Sigmoid colon (tissue), 7 donors: ENCODE measurements around the gene CACNA1D. TPM values are rescaled to one million over a fixed set of nuclear protein-coding genes. Genes with fewer than 3 reads are reported as not detected.

Source experiments
- DNase-seq: peaks from one replicate; pipeline ENCODE4 v3.0.0-alpha.2; 2019
- H3K27ac ChIP-seq, 4 donors: fragments of 200-600 bp; sonication (generic); one replicate each; pipeline ENCODE4 v1.5.1; 2016 to 2019; ENCODE audit warnings: mild to moderate bottlenecking in 1 of 4
- H3K27me3 ChIP-seq, 3 donors: fragments of 200-600 bp; sonication (generic); one replicate each; pipeline ENCODE4 v1.5.1; 2019; ENCODE audit warnings: mild to moderate bottlenecking in 1 of 3
- H3K36me3 ChIP-seq, 4 donors: fragments of 200-600 bp; sonication (generic); one replicate each; pipeline ENCODE4 v1.5.1; 2016 to 2019
- H3K4me1 ChIP-seq, 4 donors: fragments of 200-600 bp; sonication (generic); one replicate each; pipeline ENCODE4 v1.5.1; 2017 to 2019
- H3K4me3 ChIP-seq, 4 donors: fragments of 200-600 bp; sonication (generic); one replicate each; pipeline ENCODE4 v1.5.1; 2017 to 2019; ENCODE audit warnings: mild to moderate bottlenecking in 2 of 4, moderate library complexity in 1 of 4
- H3K9me3 ChIP-seq, 4 donors: fragments of 200-600 bp in 3 of 4; sonication (generic) in 3 of 4; one replicate each; pipeline versions ENCODE4 v1.5.1 to v1.6.1; 2013 to 2019
- CTCF ChIP-seq, 4 experiments: fragments of 450-650 bp in 3 of 4; fragments of 200-600 bp in 1 of 4; IDR thresholded peaks; one replicate each; pipeline ENCODE4 v1.5.1; 2016 to 2019; ENCODE audit warnings: antibody characterized with exemption in 4 of 4, mild to moderate bottlenecking in 3 of 4, moderate library complexity in 2 of 4
- EP300 ChIP-seq, 4 donors: sonication (generic); formaldehyde crosslinking; IDR thresholded peaks; one replicate each; pipeline ENCODE4 v1.6.1; 2017; ENCODE audit warnings: antibody characterized with exemption in 4 of 4
- POLR2A ChIP-seq, 2 donors: fragments of 450-650 bp; IDR thresholded peaks; one replicate each; pipeline ENCODE4 v1.6.1; 2016; ENCODE audit warnings: antibody characterized with exemption in 2 of 2, mild to moderate bottlenecking in 2 of 2, moderate library complexity in 2 of 2
- POLR2AphosphoS5 ChIP-seq, 4 donors: sonication (generic); formaldehyde crosslinking; IDR thresholded peaks; one replicate each; pipeline ENCODE4 v1.6.1; 2017; ENCODE audit warnings: antibody characterized with exemption in 4 of 4
- WGBS, 2 donors: extraction: QIAGEN DNeasy Blood & Tissue Kit; methylation state at CpG; one replicate each; pipeline ENCODE4 v1.1.7; 2013; 5-methylcytosine and 5-hydroxymethylcytosine counted together
- intact Hi-C: fragments of 100-400 bp; cut with DNase I; formaldehyde crosslinking; loops from one replicate; pipeline ENCODE4 v1.15.1; 2023
- polyA plus RNA-seq, 3 donors: library from polyadenylated mRNA; stranded (reverse); fragments of 200-250 nt; gene quantifications; one replicate each; pipeline ENCODE4 v1.2.3, GENCODE V29; 2013
- total RNA-seq, 4 donors: library from RNA; depleted of rRNA; stranded (reverse); fragments of >200 nt; gene quantifications; one replicate each; pipeline ENCODE4 v1.1.0, GENCODE V29; 2016
- donor health status: healthy with polysubstance abuse.
- donor health status: Bipolar disorder and iron deficiency.
- donor health status: healthy.

Gene CACNA1D
- total and polyA plus RNA-seq, 7 donors: 1.2 to 9.7 (median 4.8) TPM

DNA sequence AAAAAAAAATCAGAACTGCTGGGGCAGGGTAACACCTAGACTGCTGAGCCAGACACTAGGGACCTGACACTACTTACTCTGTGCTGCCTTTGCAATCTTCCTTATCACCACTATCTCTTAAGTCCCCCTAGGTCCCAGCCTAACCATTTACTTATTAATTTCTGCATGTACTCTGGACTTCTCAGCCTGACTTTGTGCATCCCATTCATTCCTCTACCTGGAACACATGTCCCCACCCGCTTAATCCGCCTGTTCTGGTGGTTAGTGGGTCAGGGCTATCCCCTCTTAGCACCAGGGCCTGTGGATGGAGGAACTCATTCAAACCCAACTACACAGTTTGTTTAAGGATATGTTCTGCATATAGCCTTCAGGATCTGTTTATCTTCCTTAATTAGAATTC, 5.0 kb upstream of the CACNA1D start:
- H3K9me3 ChIP-seq: no peaks in the 10 kb centered on the region
- no peaks in the 10 kb centered on the region for H3K36me3 ChIP-seq
- H3K27me3 ChIP-seq: peaks cover 0 to 4% (median 0%) of the 10 kb centered on the region in 3 donors
- peaks cover 0 to 10% (median 8%) of the 10 kb centered on the region in 4 donors for H3K4me1 ChIP-seq
- H3K27ac ChIP-seq: no peak overlapping the region
- intact Hi-C loops: no loop called here
- DNase-seq: no peak
- no peak overlapping the region for H3K4me3 ChIP-seq
- no peak for TF ChIP-seq CTCF (IDR thresholded peaks at IDR 0.05)
- TF ChIP-seq EP300 (IDR thresholded peaks at IDR 0.05): no peak
- TF ChIP-seq POLR2A (IDR thresholded peaks at IDR 0.05): no peak
- TF ChIP-seq POLR2AphosphoS5 (IDR thresholded peaks at IDR 0.05): no peak
- WGBS, 2 donors: 64 to 95% methylated on average over 2 of the region's 2 CpGs

GRCh38 chr3:53489787-53490458, 4.5 kb upstream of the CACNA1D start:
- no peak for TF ChIP-seq POLR2A (IDR thresholded peaks at IDR 0.05)
- no peak for TF ChIP-seq EP300 (IDR thresholded peaks at IDR 0.05)
- TF ChIP-seq CTCF (IDR thresholded peaks at IDR 0.05): no peak
- TF ChIP-seq POLR2AphosphoS5 (IDR thresholded peaks at IDR 0.05): no peak
- no peak for DNase-seq
- no peak overlapping the region for H3K27ac ChIP-seq
- 44 to 58% methylated on average over 7 of the region's 7 CpGs for WGBS, 2 donors
- peaks cover 0 to 13% (median 10%) of the 10 kb centered on the region in 4 donors for H3K4me1 ChIP-seq
- no peaks in the 10 kb centered on the region for H3K9me3 ChIP-seq
- no peaks in the 10 kb centered on the region for H3K36me3 ChIP-seq
- peaks cover 0 to 4% (median 0%) of the 10 kb centered on the region in 3 donors for H3K27me3 ChIP-seq
- no peak overlapping the region for H3K4me3 ChIP-seq
- intact Hi-C loops: loop anchor here (5.0 to 10.0 kb wide), 2 partner anchors 217 to 395 kb away; partner anchors contain the start of gene ACTR8

DNA sequence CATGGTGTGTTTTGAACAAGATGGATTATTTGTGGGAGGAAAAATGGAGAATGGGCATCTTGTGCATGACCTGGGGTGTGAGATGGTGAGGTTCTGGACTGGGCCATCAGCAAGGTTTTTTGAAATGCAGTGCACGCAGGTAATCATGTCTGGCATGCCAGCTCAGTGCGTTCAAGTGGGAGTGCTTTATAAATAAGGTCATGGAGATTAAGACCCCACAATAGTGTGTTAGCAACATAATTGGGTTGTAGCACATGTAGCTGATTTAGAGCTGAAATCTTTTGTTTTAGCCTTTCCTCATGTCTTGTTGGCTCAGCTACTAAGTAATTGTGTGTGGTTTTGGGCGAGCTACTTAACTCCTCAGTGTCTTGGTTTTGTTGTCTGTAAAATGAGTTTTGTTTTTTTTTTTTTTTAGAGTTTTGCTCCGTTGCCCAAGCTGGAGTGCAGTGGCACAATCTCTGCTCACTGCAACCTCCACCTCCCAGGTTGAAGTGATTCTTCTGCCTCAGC, 3.9 kb upstream of the CACNA1D start:
- peaks cover 0 to 9% (median 0%) of the 10 kb centered on the region in 3 donors for H3K27me3 ChIP-seq
- intact Hi-C loops: loop anchor here (5.0 to 10.0 kb wide), 2 partner anchors 217 to 394 kb away; partner anchors contain the start of gene ACTR8
- no peak for TF ChIP-seq CTCF (IDR thresholded peaks at IDR 0.05)
- no peak for TF ChIP-seq POLR2A (IDR thresholded peaks at IDR 0.05)
- TF ChIP-seq POLR2AphosphoS5 (IDR thresholded peaks at IDR 0.05): no peak
- no peak for TF ChIP-seq EP300 (IDR thresholded peaks at IDR 0.05)
- no peak for DNase-seq
- peaks cover 0 to 19% (median 16%) of the 10 kb centered on the region in 4 donors for H3K4me1 ChIP-seq
- WGBS, 2 donors: 84 to 89% methylated on average over 4 of the region's 4 CpGs
- no peak overlapping the region for H3K27ac ChIP-seq
- no peaks in the 10 kb centered on the region for H3K36me3 ChIP-seq
- H3K4me3 ChIP-seq: no peak overlapping the region
- H3K9me3 ChIP-seq: no peaks in the 10 kb centered on the region

DNA sequence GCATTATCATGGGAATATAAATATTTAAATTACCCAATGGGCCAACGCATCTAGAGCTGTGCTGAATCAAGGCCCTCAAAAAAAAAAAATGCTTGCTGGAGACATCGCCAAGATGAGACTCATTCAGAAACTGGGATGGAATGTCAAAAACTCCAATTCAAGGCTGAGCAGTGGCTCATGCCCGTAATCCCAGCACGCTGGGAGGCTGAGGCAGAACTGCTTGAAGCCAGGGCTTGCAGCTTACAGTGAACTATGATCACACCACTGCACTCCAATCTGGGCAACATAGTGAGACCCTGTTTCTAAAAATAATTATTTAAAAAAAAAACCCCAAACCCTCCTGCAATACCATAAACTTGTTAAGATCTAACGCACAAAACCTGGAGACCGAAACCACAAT, 3.1 kb upstream of the CACNA1D start:
- WGBS, 2 donors: 81 to 88% methylated on average over 6 of the region's 6 CpGs
- Histone ChIP-seq H3K27me3 (peaks cover 0 to 12% (median 0%) of the 10 kb centered on the region in 3 donors), H3K9me3 (no peaks in the 10 kb centered on the region), H3K27ac (no peak overlapping the region), H3K4me1 (peaks cover 0 to 26% (median 23%) of the 10 kb centered on the region in 4 donors), H3K36me3 (no peaks in the 10 kb centered on the region), H3K4me3 (no peak overlapping the region)
- intact Hi-C loops: loop anchor here (5.0 to 10.0 kb wide), 2 partner anchors 216 to 394 kb away; partner anchors contain the start of gene ACTR8
- DNase-seq: no peak
- no peak for TF ChIP-seq CTCF (IDR thresholded peaks at IDR 0.05)
- no peak for TF ChIP-seq POLR2AphosphoS5 (IDR thresholded peaks at IDR 0.05)
- TF ChIP-seq POLR2A (IDR thresholded peaks at IDR 0.05): no peak
- no peak for TF ChIP-seq EP300 (IDR thresholded peaks at IDR 0.05)
